Measurements from ENCODE around the gene FHAD1.

- no peak for TF ChIP-seq POLR2A (IDR thresholded peaks at IDR 0.05)
- no peak for TF ChIP-seq CTCF (IDR thresholded peaks at IDR 0.05)
- TF ChIP-seq POLR2AphosphoS5 (IDR thresholded peaks at IDR 0.05; ENCODE audit: insufficient read depth in 1 of 2, low read depth in 1 of 2), result no peak
These were observed 65.8 kb downstream of the FHAD1 start for GRCh38 chr1:15312626-15313411.
